Activated CD8-positive, alpha-beta memory T cell treated with anti-CD3 and anti-CD28 coated beads, Interleukin-2, amount 10 ng/mL, durations not matched to agents 7 days and 5 days (primary cell): ENCODE results near the gene RPL21. TPM values are rescaled to one million over a fixed set of nuclear protein-coding genes. Genes with fewer than 3 reads are reported as not detected.
"Not testable (repeated sequence)": the region's sequence is repeated elsewhere in the genome, so short reads cannot be mapped to it uniquely, and the experiment has no call there.

Experiments
- ATAC-seq: fragments of 150-1000 bp; cut with Tn5 transposase; one replicate; pipeline ENCODE4 v1.10.0; 2021; ENCODE audit warnings: moderate library complexity
- CTCF ChIA-PET: fragments of 350-600 bp; sonication (Branson Sonifier 250); formaldehyde crosslinking; loops from one replicate; lab custom pipeline; 2021; ENCODE audit warnings: antibody characterized with exemption; lab: Charles Lee
- DNase-seq: peaks from one replicate; pipeline ENCODE4 v3.0.0-alpha.2; 2020
- H3K27ac Mint-ChIP-seq: one replicate; pipeline ENCODE4 v1.8.0; 2021; ENCODE audit warnings: mild to moderate bottlenecking, mixed read lengths
- H3K27me3 Mint-ChIP-seq: one replicate; pipeline ENCODE4 v1.8.0; 2021; ENCODE audit warnings: mixed read lengths
- H3K36me3 Mint-ChIP-seq: one replicate; pipeline ENCODE4 v1.8.0; 2021; ENCODE audit warnings: mild to moderate bottlenecking, mixed read lengths
- H3K4me1 Mint-ChIP-seq: one replicate; pipeline ENCODE4 v1.8.0; 2021; ENCODE audit warnings: mixed read lengths
- H3K4me3 Mint-ChIP-seq: one replicate; pipeline ENCODE4 v1.8.0; 2021; ENCODE audit warnings: mild to moderate bottlenecking, moderate library complexity, mixed read lengths
- H3K9me3 Mint-ChIP-seq: one replicate; pipeline ENCODE4 v1.8.0; 2022; ENCODE audit warnings: low read depth, mixed read lengths
- total RNA-seq, 2 experiments: library from RNA; stranded (reverse); gene quantifications; one replicate each; pipeline ENCODE4 v1.2.3, GENCODE V29; 2021

Gene RPL21
- total RNA-seq, 2 experiments from 2014 or later, result 806 to 916 TPM

DNA sequence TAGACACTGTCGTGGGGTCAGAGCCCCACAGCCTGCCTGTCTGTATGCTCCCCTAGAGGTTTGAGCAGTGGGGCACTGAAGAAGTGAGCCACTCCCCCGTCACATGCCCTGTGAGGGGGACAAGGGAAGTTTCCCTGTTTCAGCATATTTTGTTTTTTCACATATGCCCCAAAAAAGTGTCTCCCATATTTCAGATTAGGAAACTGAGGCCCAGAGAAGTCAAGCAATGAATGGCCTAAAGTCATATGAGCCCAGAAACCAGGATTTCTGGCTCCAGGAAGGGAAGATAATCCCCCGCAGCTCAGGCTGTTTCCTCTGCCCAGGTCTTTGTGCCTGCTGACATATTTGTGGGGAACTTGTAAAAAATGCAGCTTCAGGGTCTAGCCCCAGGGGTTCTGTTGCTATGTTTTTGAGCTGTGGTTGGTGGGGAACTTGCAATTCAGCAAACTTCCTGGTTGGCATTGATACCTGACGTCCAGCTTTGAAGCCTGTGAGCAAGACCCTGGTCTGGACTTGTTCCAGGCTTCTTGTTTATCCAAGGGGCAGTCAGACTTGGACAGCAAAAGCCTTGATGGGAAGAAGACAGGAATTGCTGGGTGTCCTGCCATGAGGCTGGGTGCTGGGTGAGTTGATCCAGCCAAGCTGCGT lies 28.8 kb downstream of the RPL21 start:
- Mint-ChIP-seq H3K27ac (no peak overlapping the region), H3K27me3 (peaks cover 11% of the 10 kb centered on the region), H3K36me3 (no peaks in the 10 kb centered on the region), H3K4me3 (no peak overlapping the region), H3K9me3 (no peaks in the 10 kb centered on the region), H3K4me1 (no peaks in the 10 kb centered on the region)
- ATAC-seq, result no peak
- DNase-seq, result no peak
- CTCF ChIA-PET, result interaction anchor here (0.8 to 3.3 kb wide), 3 partner anchors 82 to 308 kb away, joined by 4 to 11 read pairs (median 4); no protein-coding TSS in a partner anchor

DNA sequence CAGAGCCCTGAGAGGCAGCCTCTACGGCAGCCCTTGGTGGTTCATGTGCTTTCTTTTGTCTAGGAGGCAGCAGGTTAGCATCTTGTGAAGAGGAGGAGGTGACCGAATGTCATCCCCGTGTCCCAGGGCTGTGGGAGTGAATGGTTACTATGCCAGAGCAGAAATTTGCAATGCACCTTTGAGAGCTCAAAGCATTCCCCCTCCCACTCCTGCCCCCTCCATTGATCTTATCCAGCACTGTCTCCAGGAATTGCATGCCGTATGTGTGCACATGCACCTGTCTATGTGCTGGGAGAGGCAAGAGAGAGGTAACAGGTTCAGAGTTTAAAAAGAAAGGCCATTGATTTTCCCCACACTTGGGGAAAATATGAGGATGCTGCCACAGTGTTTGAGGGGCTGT lies 29.5 kb downstream of the RPL21 start:
- CTCF ChIA-PET, result interaction anchor here (1.4 to 3.3 kb wide), 3 partner anchors 81 to 331 kb away, joined by 4 to 11 read pairs (median 4); no protein-coding TSS in a partner anchor
- Mint-ChIP-seq H3K4me1 (no peaks in the 10 kb centered on the region), H3K27me3 (peaks cover 8% of the 10 kb centered on the region), H3K9me3 (no peaks in the 10 kb centered on the region), H3K36me3 (no peaks in the 10 kb centered on the region), H3K27ac (no peak overlapping the region), H3K4me3 (no peak overlapping the region)
- no peak for ATAC-seq
- DNase-seq, result no peak

DNA sequence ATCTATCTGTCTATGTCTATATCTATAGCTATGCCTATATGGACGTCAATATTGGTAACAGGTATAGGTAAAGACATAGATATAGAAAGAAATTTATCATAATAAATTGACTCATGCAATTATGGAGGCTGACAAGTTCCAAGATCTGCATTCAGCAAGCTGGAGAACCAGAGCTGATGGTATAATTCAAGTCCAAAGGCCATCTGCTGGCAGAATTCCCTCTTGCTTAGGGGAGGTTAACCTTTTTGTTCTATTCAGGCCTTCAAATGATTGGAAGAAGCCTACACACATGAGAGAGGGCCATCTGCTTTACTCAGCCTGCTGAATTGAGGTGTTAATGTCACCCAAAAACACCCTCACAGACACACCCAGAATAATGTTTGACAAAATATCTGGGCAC lies 30.1 kb downstream of the RPL21 start:
- no peaks in the 10 kb centered on the region for H3K36me3 Mint-ChIP-seq
- no peak overlapping the region for H3K4me3 Mint-ChIP-seq
- no peak for DNase-seq
- ATAC-seq, result no peak
- H3K27ac Mint-ChIP-seq, result no peak overlapping the region
- no peaks in the 10 kb centered on the region for H3K4me1 Mint-ChIP-seq
- no peaks in the 10 kb centered on the region for H3K9me3 Mint-ChIP-seq
- H3K27me3 Mint-ChIP-seq, result peaks cover 3% of the 10 kb centered on the region
- CTCF ChIA-PET, result interaction anchor here (1.1 to 3.3 kb wide), 4 partner anchors 81 to 332 kb away, joined by 3 to 11 read pairs (median 4); no protein-coding TSS in a partner anchor

DNA sequence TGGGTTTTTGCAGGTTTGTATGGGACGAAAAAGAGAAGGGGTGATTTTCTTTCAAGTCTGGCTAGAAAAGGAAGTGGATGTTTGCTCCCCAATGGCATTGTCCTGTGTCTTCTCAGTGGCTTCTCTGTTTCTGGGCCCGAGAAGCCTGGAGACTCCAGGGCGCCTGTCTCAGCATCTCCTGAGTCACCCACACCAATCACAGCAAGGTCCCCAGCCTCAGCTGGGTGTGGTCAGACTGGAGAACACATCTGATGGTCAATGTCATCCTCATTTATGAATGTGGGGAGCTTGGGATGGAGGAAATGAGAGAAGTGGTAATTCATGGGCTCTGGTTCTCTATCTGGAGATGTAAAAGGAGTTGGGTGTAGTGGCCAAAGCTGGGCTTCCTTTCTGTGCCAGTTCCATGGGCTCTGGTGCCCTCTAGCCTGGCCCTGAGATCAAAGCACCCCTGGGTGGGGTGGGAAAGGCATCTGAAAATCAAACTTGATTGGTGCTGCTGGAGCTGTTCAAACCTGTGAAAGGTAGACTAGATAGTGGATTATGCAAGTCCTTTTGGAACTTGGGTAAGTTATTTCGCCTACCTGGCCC lies 32.6 kb downstream of the RPL21 start:
- DNase-seq, result peak; percentile 48
- no peaks in the 10 kb centered on the region for H3K4me1 Mint-ChIP-seq
- no peaks in the 10 kb centered on the region for H3K27me3 Mint-ChIP-seq

DNA sequence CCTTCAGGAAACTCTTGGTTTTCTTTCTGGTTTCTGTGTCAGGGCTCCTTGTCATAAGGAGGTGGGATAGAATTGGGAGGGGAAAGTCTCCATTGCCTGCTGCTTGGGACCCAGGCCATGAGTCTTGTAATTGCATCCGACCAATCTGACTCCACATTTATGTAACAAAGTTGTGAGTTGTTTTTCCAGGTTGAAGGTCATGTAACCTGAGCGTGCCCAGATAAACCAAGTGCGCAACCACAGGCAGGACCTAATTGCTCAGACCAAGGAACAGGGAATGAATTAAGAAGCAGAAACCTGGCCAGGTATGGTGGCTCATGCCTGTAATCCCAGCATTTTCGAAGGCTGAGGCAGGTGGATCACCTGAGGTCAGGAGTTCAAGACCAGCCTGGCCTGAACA lies 37.0 kb downstream of the RPL21 start:
- no peak overlapping the region for H3K27ac Mint-ChIP-seq
- H3K4me3 Mint-ChIP-seq, result no peak overlapping the region
- H3K4me1 Mint-ChIP-seq, result peaks cover 5% of the 10 kb centered on the region
- H3K27me3 Mint-ChIP-seq, result no peaks in the 10 kb centered on the region
- CTCF ChIA-PET, result no interaction called here
- no peaks in the 10 kb centered on the region for H3K9me3 Mint-ChIP-seq
- no peak for DNase-seq
- no peak for ATAC-seq
- no peaks in the 10 kb centered on the region for H3K36me3 Mint-ChIP-seq

More for the DNA sequence above, 32.6 kb downstream of the RPL21 start:
- peak; percentile 53 for ATAC-seq
- Mint-ChIP-seq H3K27ac (no peak overlapping the region), H3K4me3 (no peak overlapping the region), H3K9me3 (no peaks in the 10 kb centered on the region), H3K36me3 (no peaks in the 10 kb centered on the region)
- CTCF ChIA-PET, result interaction anchor here (0.8 to 2.4 kb wide), 10 partner anchors 10 to 312 kb away, joined by 3 to 22 read pairs (median 4); partner anchors contain the start of gene RASL11A

DNA sequence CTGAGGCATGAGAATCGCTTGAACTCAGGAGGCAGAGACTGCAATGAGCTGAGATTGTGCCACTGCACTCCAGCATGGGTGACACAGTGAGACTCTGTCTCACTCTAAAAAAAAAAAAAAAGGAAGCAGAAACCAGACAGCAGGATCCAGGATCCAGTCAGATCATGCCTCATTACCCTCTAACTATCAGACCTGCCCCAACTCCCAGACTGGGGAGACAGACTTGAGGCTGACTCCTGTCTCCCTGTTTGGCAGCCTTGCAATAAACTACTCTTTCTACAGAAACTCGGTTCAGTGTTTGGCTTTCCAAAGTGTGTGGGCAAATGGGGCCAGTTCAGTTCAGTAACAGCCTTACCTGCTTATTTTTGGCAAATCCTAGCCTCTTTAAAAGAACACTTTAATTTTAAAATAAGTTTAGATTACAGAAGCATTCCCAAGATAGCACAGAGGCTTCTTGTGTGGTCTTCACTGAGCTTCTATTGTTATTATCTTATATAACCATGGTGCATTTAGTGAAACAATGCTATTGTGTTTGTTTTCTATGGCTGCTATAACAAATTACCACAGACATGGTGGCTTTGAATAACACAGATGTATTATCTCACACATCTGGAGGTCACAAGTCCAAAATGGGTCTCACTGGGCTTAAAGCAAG lies 37.8 kb downstream of the RPL21 start:
- no peak overlapping the region for H3K4me3 Mint-ChIP-seq
- peaks cover 13% of the 10 kb centered on the region for H3K4me1 Mint-ChIP-seq
- no peaks in the 10 kb centered on the region for H3K9me3 Mint-ChIP-seq
- no peak for ATAC-seq
- no peak overlapping the region for H3K27ac Mint-ChIP-seq
- no peak for DNase-seq
- H3K27me3 Mint-ChIP-seq, result no peaks in the 10 kb centered on the region
- CTCF ChIA-PET, result interaction anchor here (0.5 to 1.4 kb wide), 2 partner anchors 16 to 19 kb away, joined by 3 read pairs; partner anchors contain the start of gene RASL11A
- no peaks in the 10 kb centered on the region for H3K36me3 Mint-ChIP-seq

DNA sequence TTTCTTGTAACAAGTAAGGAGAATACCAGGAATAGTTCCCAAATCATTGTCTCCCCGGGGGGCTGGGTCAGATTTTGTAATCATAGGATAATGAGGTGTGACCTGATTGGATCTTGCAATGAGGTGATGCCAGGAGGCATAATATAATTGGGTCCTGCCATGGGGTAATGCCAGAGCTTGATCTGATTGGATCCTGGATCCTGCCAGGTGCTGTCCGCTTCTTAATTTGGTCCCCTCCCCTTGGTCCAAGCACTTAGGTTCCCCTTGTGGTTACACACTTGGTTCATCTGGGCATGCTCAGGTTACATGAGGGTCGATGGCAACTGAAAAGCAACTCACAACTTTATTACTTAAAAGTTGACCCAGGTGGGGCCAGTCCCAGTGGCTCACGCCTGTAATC lies 39.4 kb downstream of the RPL21 start:
- no peak overlapping the region for H3K27ac Mint-ChIP-seq

DNA sequence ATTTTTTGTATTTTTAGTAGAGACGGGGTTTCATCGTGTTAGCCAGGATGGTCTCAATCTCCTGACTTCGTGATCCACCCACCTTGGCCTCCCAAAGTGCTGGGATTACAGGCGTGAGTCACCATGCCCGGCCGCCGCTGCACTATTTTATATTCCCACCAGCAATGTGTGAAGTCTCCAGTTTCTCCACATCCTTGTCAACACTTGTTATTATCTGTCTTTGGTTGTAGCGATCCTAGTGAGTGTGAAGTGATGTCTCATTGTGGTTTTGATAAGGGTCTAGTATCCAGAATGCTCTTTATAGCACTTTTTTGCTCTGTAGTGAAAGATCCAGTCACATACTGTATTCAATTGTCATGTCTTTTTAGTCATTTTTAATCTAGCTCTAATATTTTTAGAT lies 40.6 kb downstream of the RPL21 start:
- not testable (repeated sequence) for H3K4me3 Mint-ChIP-seq, H3K36me3 Mint-ChIP-seq, ATAC-seq, H3K27ac Mint-ChIP-seq, H3K27me3 Mint-ChIP-seq, DNase-seq, H3K9me3 Mint-ChIP-seq
- CTCF ChIA-PET, result interaction anchor here (0.7 to 1.7 kb wide), 2 partner anchors 68 to 145 kb away, joined by 3 to 5 read pairs; no protein-coding TSS in a partner anchor
- H3K4me1 Mint-ChIP-seq, result peaks cover 19% of the 10 kb centered on the region

More for the DNA sequence above, 39.4 kb downstream of the RPL21 start:
- Mint-ChIP-seq H3K4me1 (peaks cover 19% of the 10 kb centered on the region), H3K27me3 (peaks cover 3% of the 10 kb centered on the region), H3K36me3 (no peaks in the 10 kb centered on the region), H3K4me3 (no peak overlapping the region), H3K9me3 (no peaks in the 10 kb centered on the region)
- no peak for ATAC-seq
- DNase-seq, result no peak
- CTCF ChIA-PET, result interaction anchor here (1.4 kb wide), 1 partner anchor 20 kb away, joined by 3 read pairs; the partner anchor contains the start of gene RASL11A

DNA sequence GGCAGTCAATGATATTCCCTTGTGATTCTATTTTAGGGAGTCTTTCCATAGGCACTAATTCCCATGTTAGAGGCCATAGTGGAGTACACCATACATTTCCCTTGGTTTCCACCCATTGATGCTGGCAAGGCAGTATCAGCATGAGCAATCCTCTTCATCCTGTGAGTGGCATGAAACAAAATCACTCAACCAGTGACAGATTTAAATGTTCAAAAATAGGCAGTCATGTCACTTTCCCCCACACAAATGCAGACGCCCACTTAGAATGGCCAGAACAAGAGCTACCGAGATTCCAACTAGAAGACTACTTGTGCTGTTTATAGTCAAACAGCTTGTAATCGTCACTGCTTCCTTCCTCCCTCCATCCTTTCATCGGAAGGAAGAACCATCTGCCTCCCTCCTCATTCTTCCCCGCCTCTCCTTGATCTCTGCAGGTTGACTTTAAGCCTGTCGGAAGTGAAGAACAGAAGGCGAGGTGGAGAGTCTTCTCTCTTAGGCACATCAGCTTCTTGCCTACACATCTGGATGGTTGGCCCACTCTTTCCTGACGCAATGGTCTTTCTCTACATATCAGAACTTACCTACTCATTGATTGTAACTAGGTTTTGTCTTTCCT lies 41.8 kb downstream of the RPL21 start:
- H3K4me1 Mint-ChIP-seq, result peaks cover 19% of the 10 kb centered on the region
- DNase-seq (no peak), ATAC-seq (no peak)
- H3K9me3 Mint-ChIP-seq, result no peaks in the 10 kb centered on the region
- H3K4me3 Mint-ChIP-seq, result no peak overlapping the region
- CTCF ChIA-PET, result interaction anchor here (1.3 to 2.8 kb wide), 4 partner anchors 9 to 308 kb away, joined by 5 to 8 read pairs (median 6); partner anchors contain the start of gene RASL11A
- peaks cover 8% of the 10 kb centered on the region for H3K27me3 Mint-ChIP-seq
- H3K27ac Mint-ChIP-seq, result no peak overlapping the region
- no peaks in the 10 kb centered on the region for H3K36me3 Mint-ChIP-seq

DNA sequence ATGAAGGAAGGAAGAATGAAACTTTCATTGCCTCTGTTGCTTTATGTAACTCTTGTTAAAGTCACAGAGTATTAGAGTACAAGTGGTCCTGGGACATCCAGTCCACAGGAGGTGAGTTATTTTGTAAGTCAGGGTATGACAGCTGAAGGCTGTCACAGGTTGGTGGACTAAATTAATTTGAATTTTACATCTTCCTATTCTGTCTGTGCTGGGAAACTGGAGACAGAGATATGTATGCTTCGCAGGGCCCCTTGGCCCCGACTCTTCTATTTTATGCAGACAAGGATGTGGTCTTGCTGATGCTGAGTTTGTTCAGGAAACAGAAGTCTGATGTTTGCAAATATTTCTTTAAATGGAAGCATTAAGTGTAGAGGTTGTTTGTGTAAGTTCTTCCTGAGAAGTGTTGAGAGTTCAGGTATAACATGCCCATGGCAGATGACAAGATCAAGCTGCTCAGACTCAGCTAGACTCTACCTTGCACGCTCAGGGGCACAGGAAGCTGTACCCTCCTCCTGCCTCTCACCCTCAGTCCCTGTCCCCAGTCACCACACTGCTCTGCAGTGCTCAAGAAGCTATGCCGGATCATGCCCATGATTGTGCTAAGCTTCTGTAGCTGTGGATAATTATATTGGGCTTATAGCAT lies 42.6 kb downstream of the RPL21 start:
- CTCF ChIA-PET, result interaction anchor here (1.1 to 2.8 kb wide), 4 partner anchors 10 to 309 kb away, joined by 4 to 8 read pairs (median 6); partner anchors contain the start of gene RASL11A
- peak; percentile 45 for DNase-seq

DNA sequence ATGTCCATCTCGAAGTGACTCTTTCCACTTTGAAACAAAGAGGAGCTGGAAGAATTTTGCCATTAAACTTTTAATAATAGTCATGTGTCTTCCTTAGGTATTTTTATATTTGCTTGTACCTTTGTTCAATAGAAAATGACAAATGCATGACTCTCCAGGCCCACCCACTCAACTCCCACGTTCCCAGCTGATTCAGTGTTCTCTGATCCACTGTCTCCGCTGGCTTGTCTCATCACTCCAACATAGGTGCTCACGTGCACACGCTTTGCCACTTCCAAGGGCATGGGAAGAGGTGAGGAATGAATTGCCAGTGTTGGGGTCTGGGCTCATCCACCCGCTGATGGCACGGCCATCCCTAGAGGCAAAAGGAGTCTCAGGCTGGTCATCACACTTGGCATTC lies 43.7 kb downstream of the RPL21 start:
- H3K27ac Mint-ChIP-seq, result no peak overlapping the region
- H3K27me3 Mint-ChIP-seq, result peaks cover 19% of the 10 kb centered on the region
- no peak for ATAC-seq
- H3K4me1 Mint-ChIP-seq, result peaks cover 19% of the 10 kb centered on the region
- no peaks in the 10 kb centered on the region for H3K9me3 Mint-ChIP-seq
- H3K36me3 Mint-ChIP-seq, result no peaks in the 10 kb centered on the region
- H3K4me3 Mint-ChIP-seq, result no peak overlapping the region
- CTCF ChIA-PET, result interaction anchor here (0.7 to 2.8 kb wide), 3 partner anchors 11 to 310 kb away, joined by 3 to 8 read pairs (median 7); no protein-coding TSS in a partner anchor
- no peak for DNase-seq

More for the DNA sequence above, 42.6 kb downstream of the RPL21 start:
- H3K27me3 Mint-ChIP-seq, result peaks cover 14% of the 10 kb centered on the region
- no peak overlapping the region for H3K4me3 Mint-ChIP-seq
- no peaks in the 10 kb centered on the region for H3K9me3 Mint-ChIP-seq
- no peaks in the 10 kb centered on the region for H3K36me3 Mint-ChIP-seq
- peak overlapping the region; percentile 50 for H3K27ac Mint-ChIP-seq
- peaks cover 19% of the 10 kb centered on the region for H3K4me1 Mint-ChIP-seq
- peak; percentile 76 for ATAC-seq

DNA sequence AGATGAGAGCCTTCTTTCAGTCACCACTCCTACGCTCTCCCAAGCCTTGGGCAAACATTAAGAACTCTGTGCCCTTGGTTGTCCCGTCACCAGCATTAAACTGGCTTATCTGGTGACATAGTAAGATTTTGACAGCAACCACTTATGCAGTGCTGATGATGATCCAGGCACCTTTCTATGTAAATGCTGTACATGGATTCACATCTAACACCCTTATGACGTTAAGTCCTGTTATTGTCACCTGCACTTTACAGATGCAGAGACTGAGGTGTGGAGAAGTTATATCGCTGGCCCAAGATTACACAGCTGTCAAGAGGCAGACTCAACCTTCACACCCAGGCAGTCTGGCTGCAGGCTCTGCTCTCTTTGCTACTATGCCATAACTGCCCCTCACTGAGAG lies 44.3 kb downstream of the RPL21 start:
- CTCF ChIA-PET, result interaction anchor here (1.7 to 2.8 kb wide), 2 partner anchors 12 to 311 kb away, joined by 7 to 8 read pairs; no protein-coding TSS in a partner anchor
- ATAC-seq, result no peak
- DNase-seq, result no peak
- no peaks in the 10 kb centered on the region for H3K36me3 Mint-ChIP-seq
- no peaks in the 10 kb centered on the region for H3K9me3 Mint-ChIP-seq
- no peak overlapping the region for H3K4me3 Mint-ChIP-seq
- H3K27ac Mint-ChIP-seq, result no peak overlapping the region
- peaks cover 19% of the 10 kb centered on the region for H3K4me1 Mint-ChIP-seq
- H3K27me3 Mint-ChIP-seq, result peaks cover 19% of the 10 kb centered on the region
